OCI-LY3 (cell line): ENCODE results near the gene TRAPPC2L.
A peak's percentile ranks its signal among the peaks of the same experiment; 100 is the strongest.

Source experiments
- H2AFZ ChIP-seq: fragments of 200-600, 300-600 bp; shearing (Covaris generic); 2 replicates; pipeline ENCODE4 v1.6.0; 2014; ENCODE audit warnings: antibody characterized with exemption, low read depth, low read length
- H3K27ac ChIP-seq: fragments of 200-600, 300-600 bp; sonication (generic); 2 replicates; pipeline ENCODE4 v1.5.1; 2014; ENCODE audit warnings: mild to moderate bottlenecking, low read length, moderate library complexity, mixed read lengths
- H3K27me3 ChIP-seq: fragments of 200-600, 300-600 bp; sonication (generic); 2 replicates; pipeline ENCODE4 v1.6.1; 2014; ENCODE audit warnings: low read depth, low read length, mixed read lengths
- H3K36me3 ChIP-seq: fragments of 200-600, 300-600 bp; sonication (generic); replicated peaks from 2 replicates; pipeline ENCODE3; 2014; ENCODE audit warnings: low read depth, low read length, mixed read lengths
- H3K4me1 ChIP-seq: fragments of 300-600, 200-600 bp; sonication (generic); 2 replicates; pipeline ENCODE4 v1.6.1; 2014; ENCODE audit warnings: low read length, mixed read lengths
- H3K4me2 ChIP-seq: fragments of 200-600, 300-600 bp; sonication (generic); 2 replicates; pipeline ENCODE4 v1.6.1; 2014; ENCODE audit warnings: low read length, mixed read lengths
- H3K4me3 ChIP-seq: fragments of 300-600, 200-600 bp; sonication (generic); 2 replicates; pipeline ENCODE4 v1.5.1; 2014; ENCODE audit warnings: antibody characterized with exemption, mild to moderate bottlenecking, low read length, moderate library complexity
- H3K79me2 ChIP-seq: fragments of 300-600, 200-600 bp; shearing (Covaris generic); 2 replicates; pipeline ENCODE4 v1.6.1; 2014; ENCODE audit warnings: mild to moderate bottlenecking, low read length, mixed read lengths
- H3K9ac ChIP-seq: fragments of 300-600, 200-600 bp; shearing (Covaris generic); 2 replicates; pipeline ENCODE4 v1.6.0; 2014; ENCODE audit warnings: mild to moderate bottlenecking, low read length, moderate library complexity
- H3K9me3 ChIP-seq: fragments of 200-600, 300-600 bp; shearing (Covaris generic); 2 replicates; pipeline ENCODE4 v1.6.1; 2014; ENCODE audit warnings: low read length, mixed read lengths; ENCODE audit not compliant: insufficient read depth
- H4K20me1 ChIP-seq: fragments of 200-600, 300-600 bp; sonication (generic); 2 replicates; pipeline ENCODE4 v1.6.1; 2016; ENCODE audit warnings: low read length, mixed read lengths; ENCODE audit not compliant: insufficient read depth
- CTCF ChIP-seq: fragments of 200-600, 300-600 bp; sonication (generic); IDR thresholded peaks from 2 replicates; pipeline ENCODE4 v1.5.1; 2014; ENCODE audit warnings: antibody characterized with exemption, low read length, low read depth
- EZH2phosphoT487 ChIP-seq: fragments of 200-600 bp; shearing (Covaris generic); IDR thresholded peaks from 2 replicates; pipeline ENCODE4 v1.6.1; 2018; ENCODE audit warnings: antibody characterized with exemption, mixed run types, low read depth

TRAPPC2L gene

GRCh38 chr16:88811769-88812512, 45.0 kb upstream of the TRAPPC2L start, which contains the start of gene APRT:
APRT (minus strand) TSS chr16:88811928; CDS start chr16:88811899, 29 bp downstream.
- peaks cover 11% of the 10 kb centered on the region for H3K4me1 ChIP-seq
- no peak for TF ChIP-seq EZH2phosphoT487
- no peak for TF ChIP-seq CTCF
- H3K36me3 ChIP-seq, result peaks cover 26% of the 10 kb centered on the region
- H3K79me2 ChIP-seq, result peaks cover 21% of the 10 kb centered on the region
- H3K4me3 ChIP-seq, result peak within 1 kb of the TSS; percentile 84
- no peak within 1 kb of the TSS for H2AFZ ChIP-seq
- H3K9ac ChIP-seq, result peak within 1 kb of the TSS; percentile 73
- H3K27ac ChIP-seq, result peak within 1 kb of the TSS; percentile 57
- no peaks in the 10 kb centered on the region for H3K27me3 ChIP-seq
- no peaks in the 10 kb centered on the region for H3K9me3 ChIP-seq
- H3K4me2 ChIP-seq, result peak within 1 kb of the TSS; percentile 80
- peaks cover 20% of the 10 kb centered on the region; the same call in 1 of the 2 replicates for H4K20me1 ChIP-seq

DNA sequence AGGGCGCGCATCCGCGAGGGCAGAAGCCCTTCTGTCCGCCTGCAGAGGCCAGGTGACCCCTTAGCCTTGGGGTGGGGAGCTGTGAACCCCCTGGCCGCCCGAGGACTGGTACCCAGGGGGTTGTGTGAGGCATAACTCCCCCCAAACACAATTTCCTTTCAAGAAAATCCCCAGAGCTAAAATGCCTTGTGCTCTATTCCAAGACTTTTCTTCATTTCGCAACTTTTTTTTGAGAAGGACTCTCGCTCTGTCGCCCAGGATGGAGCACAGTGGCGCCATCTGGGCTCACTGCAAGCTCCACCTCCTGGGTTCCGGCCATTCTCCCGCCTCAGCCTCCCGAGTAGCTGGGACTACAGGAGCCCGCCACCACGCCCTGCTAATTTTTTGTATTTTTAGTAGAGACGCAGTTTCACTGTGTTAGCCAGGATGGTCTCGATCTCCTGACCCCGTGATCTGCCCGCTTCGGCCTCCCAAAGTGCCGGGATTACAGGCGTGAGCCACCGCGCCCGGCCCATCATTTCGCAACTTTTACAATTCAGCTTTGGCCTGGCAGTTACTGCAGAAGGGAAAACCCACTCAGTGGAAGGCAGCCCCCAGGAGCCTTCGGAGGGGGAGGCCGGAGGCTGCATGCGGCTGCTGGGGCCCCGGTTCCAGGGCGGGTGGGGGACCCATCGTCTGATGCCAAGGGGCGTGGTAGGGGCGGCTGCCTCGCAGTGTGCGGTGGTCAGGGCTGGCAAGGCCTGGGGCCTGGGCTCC, 44.2 kb upstream of the TRAPPC2L start:
- no peak overlapping the region for H2AFZ ChIP-seq
- no peak overlapping the region for H3K27ac ChIP-seq
- no peak overlapping the region for H3K4me3 ChIP-seq
- peaks cover 20% of the 10 kb centered on the region; the same call in 1 of the 2 replicates for H4K20me1 ChIP-seq
- TF ChIP-seq EZH2phosphoT487, result no peak
- TF ChIP-seq CTCF, result no peak
- peaks cover 21% of the 10 kb centered on the region for H3K79me2 ChIP-seq
- H3K4me1 ChIP-seq, result peaks cover 11% of the 10 kb centered on the region
- H3K4me2 ChIP-seq, result no peak overlapping the region
- no peaks in the 10 kb centered on the region for H3K9me3 ChIP-seq
- peaks cover 22% of the 10 kb centered on the region for H3K36me3 ChIP-seq
- H3K27me3 ChIP-seq, result no peaks in the 10 kb centered on the region
- H3K9ac ChIP-seq, result no peak overlapping the region

- Histone ChIP-seq H3K4me3 (no peak overlapping the region), H4K20me1 (peaks cover 13% of the 10 kb centered on the region; the same call in 1 of the 2 replicates), H3K4me2 (no peak overlapping the region), H3K36me3 (peaks cover 13% of the 10 kb centered on the region), H3K79me2 (peaks cover 21% of the 10 kb centered on the region), H3K9me3 (no peaks in the 10 kb centered on the region), H3K27me3 (no peaks in the 10 kb centered on the region), H3K4me1 (peaks cover 11% of the 10 kb centered on the region), H3K27ac (no peak overlapping the region), H3K9ac (no peak overlapping the region), H2AFZ (no peak overlapping the region)
- TF ChIP-seq CTCF, result no peak
- TF ChIP-seq EZH2phosphoT487, result no peak
Measured at GRCh38 chr16:88813269-88814143, 43.4 kb upstream of the TRAPPC2L start.
